Panc1 (cell line): Measurements from ENCODE around the gene ADARB2.

Experiments
- CTCF ChIP-seq: fragments of 450-650 bp; IDR thresholded peaks from 2 replicates; pipeline ENCODE4 v1.5.1; 2017; ENCODE audit warnings: mild to moderate bottlenecking
- POLR2AphosphoS5 ChIP-seq: IDR thresholded peaks from 2 replicates; pipeline ENCODE4 v1.6.1; 2012; ENCODE audit warnings: mild to moderate bottlenecking, low read depth, low read length, moderate library complexity
- SIN3A ChIP-seq: IDR thresholded peaks from 2 replicates; pipeline ENCODE4 v1.6.1; 2012; ENCODE audit warnings: low read depth, mild to moderate bottlenecking, low read length, moderate library complexity, borderline replicate concordance; ENCODE audit not compliant: insufficient read depth
- TCF7L2 ChIP-seq: IDR thresholded peaks from 2 replicates; pipeline ENCODE4 v1.6.1; 2011; ENCODE audit warnings: mild to moderate bottlenecking, low read depth, low read length, inconsistent platforms

DNA sequence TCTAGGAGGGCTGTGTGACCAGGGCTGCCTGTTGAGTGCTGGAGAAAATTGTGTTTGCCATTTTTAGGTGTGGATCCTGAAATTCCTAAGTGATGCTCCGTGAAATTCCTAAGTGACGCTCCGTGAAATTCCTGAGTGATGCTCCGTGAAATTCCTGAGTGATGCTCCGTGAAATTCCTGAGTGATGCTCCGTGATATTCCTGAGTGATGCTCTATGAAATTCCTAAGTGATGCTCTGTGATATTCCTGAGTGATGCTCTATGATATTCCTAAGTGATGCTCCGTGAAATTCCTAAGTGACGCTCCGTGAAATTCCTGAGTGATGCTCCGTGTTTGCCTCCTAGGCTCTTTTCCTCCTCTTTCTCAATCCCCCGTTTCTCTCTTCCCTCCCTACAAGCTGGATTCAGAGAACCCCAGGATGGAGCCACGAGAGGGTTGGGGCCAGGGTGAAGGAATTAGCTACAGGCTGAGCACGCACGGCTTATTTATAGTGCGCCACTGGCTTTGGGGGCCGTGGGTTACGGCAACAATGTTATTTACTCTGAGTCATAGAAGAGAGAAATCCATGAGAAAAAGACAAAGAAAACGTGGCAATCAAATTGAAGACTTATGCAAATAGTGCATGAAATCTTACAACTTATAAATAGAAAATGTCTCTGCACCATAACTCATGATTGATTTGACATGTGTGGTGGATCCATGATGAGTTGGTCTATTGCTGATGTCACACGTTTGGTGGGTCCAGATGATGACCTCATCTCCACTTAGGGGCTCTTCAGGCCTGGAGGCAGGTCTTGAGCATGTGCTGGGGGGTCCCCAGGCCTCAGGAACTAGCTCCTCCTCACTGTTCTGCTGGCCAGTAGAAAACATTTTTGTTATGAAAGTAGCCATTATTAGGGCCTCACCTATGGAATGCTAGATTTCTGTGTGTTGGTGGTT is 456.6 kb downstream of the ADARB2 start:
- TF ChIP-seq CTCF (no peak), POLR2AphosphoS5 (no peak), TCF7L2 (no peak), SIN3A (no peak)
